ENCODE results near the gene ZIC4.

The ZIC4 gene

GRCh38 chr3:147405231-147406027, 914 bp downstream of the ZIC4 start:
- TF ChIP-seq, protein P1, sequence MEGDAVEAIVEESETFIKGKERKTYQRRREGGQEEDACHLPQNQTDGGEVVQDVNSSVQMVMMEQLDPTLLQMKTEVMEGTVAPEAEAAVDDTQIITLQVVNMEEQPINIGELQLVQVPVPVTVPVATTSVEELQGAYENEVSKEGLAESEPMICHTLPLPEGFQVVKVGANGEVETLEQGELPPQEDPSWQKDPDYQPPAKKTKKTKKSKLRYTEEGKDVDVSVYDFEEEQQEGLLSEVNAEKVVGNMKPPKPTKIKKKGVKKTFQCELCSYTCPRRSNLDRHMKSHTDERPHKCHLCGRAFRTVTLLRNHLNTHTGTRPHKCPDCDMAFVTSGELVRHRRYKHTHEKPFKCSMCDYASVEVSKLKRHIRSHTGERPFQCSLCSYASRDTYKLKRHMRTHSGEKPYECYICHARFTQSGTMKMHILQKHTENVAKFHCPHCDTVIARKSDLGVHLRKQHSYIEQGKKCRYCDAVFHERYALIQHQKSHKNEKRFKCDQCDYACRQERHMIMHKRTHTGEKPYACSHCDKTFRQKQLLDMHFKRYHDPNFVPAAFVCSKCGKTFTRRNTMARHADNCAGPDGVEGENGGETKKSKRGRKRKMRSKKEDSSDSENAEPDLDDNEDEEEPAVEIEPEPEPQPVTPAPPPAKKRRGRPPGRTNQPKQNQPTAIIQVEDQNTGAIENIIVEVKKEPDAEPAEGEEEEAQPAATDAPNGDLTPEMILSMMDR (IDR thresholded peaks at IDR 0.05): no peak
- Histone ChIP-seq H3K4me3 (ENCODE audit: low read depth in 1 of 2, low read length in 1 of 2) (no peak overlapping the region), H3K27ac (no peak overlapping the region), H3K36me3 (no peaks in the 10 kb centered on the region), H3K9me3 (peaks cover 10% of the 10 kb centered on the region), H3K27me3 (peaks cover 99% of the 10 kb centered on the region), H3K4me1 (ENCODE audit: control insufficient read depth in 1 of 2, insufficient read depth in 1 of 2, low read depth in 1 of 2, low read length in 1 of 2) (peaks cover 0 to under 1% of the 10 kb centered on the region in 2 experiments)

DNA sequence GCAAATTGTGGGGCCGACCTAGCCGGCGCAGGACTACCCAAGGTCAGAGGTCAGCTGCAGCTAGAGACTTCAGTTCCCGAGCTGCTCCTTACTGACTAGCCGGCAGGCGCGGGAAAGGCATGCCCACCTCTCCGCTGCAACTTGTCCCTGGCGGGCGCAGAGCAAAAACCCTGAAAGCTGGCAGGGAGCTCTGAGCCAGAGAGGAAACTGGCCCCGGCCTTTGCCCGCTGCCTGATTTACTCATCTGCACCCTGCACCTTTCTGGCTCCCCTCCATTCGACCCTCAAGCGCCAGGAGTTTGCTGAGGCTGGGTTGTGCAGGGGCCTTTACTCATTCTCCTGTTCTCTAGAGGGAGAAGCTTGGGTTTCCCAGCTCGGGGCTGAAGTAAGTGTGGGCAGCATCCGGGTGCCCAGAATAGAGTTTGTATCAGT, 1.5 kb downstream of the ZIC4 start:
- Histone ChIP-seq H3K36me3 (no peaks in the 10 kb centered on the region), H3K27ac (no peak overlapping the region), H3K27me3 (peaks cover 99% of the 10 kb centered on the region), H3K9me3 (peaks cover 10% of the 10 kb centered on the region), H3K4me3 (ENCODE audit: low read depth in 1 of 2, low read length in 1 of 2) (no peak overlapping the region), H3K4me1 (ENCODE audit: control insufficient read depth in 1 of 2, insufficient read depth in 1 of 2, low read depth in 1 of 2, low read length in 1 of 2) (no peaks in the 10 kb centered on the region)
- TF ChIP-seq, protein P1 (IDR thresholded peaks at IDR 0.05): no peak

- no peaks in the 10 kb centered on the region for H3K36me3 ChIP-seq
- H3K27ac ChIP-seq: no peak overlapping the region
- peaks cover 99% of the 10 kb centered on the region for H3K27me3 ChIP-seq
- H3K4me3 ChIP-seq (ENCODE audit: low read depth in 1 of 2, low read length in 1 of 2): no peak overlapping the region
- H3K9me3 ChIP-seq: peaks cover 10% of the 10 kb centered on the region
- H3K4me1 ChIP-seq (ENCODE audit: control insufficient read depth in 1 of 2, insufficient read depth in 1 of 2, low read depth in 1 of 2, low read length in 1 of 2): no peaks in the 10 kb centered on the region
- TF ChIP-seq, protein P1 (IDR thresholded peaks at IDR 0.05): no peak
Observed at GRCh38 chr3:147404000-147404799, 2.1 kb downstream of the ZIC4 start.

DNA sequence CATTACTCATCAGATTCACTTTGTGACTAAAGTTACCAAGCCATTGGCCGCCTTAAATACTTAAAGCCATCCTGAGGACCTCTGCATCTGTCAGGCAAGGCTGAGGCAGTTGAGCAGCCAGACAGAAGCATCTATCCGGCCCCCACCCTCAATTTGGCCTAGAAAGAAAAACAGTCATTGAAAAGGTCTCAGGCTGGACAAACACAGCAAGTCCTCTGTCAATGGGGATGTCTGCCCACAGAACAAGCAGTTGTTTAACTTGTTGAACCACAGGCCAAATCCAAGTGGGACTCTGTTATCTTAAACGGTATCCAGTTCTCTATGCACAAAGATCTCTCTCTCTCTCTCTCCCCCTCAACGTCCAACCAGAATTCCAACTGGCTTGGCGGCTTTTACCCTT, 2.8 kb downstream of the ZIC4 start:
- no peaks in the 10 kb centered on the region for H3K36me3 ChIP-seq
- no peak overlapping the region for H3K27ac ChIP-seq
- H3K9me3 ChIP-seq: peaks cover 10% of the 10 kb centered on the region
- no peak overlapping the region for H3K4me3 ChIP-seq (ENCODE audit: low read depth in 1 of 2, low read length in 1 of 2)
- TF ChIP-seq, protein P1 (IDR thresholded peaks at IDR 0.05): no peak
- H3K4me1 ChIP-seq (ENCODE audit: control insufficient read depth in 1 of 2, insufficient read depth in 1 of 2, low read depth in 1 of 2, low read length in 1 of 2): no peaks in the 10 kb centered on the region
- H3K27me3 ChIP-seq: peaks cover 99% of the 10 kb centered on the region

- H3K9me3 ChIP-seq: peaks cover 9% of the 10 kb centered on the region
- H3K4me1 ChIP-seq (ENCODE audit: control insufficient read depth in 1 of 2, insufficient read depth in 1 of 2, low read depth in 1 of 2, low read length in 1 of 2): no peaks in the 10 kb centered on the region
- H3K4me3 ChIP-seq (ENCODE audit: low read depth in 1 of 2, low read length in 1 of 2): no peak overlapping the region
- H3K36me3 ChIP-seq: no peaks in the 10 kb centered on the region
- H3K27me3 ChIP-seq: peaks cover 99% of the 10 kb centered on the region
- TF ChIP-seq, protein P1 (IDR thresholded peaks at IDR 0.05): no peak
- H3K27ac ChIP-seq: no peak overlapping the region
Observed at GRCh38 chr3:147402159-147402558, 4.2 kb downstream of the ZIC4 start.
